Measurements from ENCODE around the gene SLC5A5.

GRCh38 chr19:17826508-17827056 is 45.2 kb upstream of the SLC5A5 start:
- TF ChIP-seq ZNF274 (IDR thresholded peaks at IDR 0.05; ENCODE audit: low read depth, low read length) (no peak), YY1 (IDR thresholded peaks at IDR 0.05; ENCODE audit: insufficient read depth, insufficient read length) (no peak)
